Progenitor cell of endocrine pancreas (in vitro differentiated cells): ENCODE measurements around the gene HRH1. TPM values are rescaled to one million over a fixed set of nuclear protein-coding genes. Genes with fewer than 3 reads are reported as not detected.

Source experiments
- DNase-seq: peaks from one replicate; pipeline ENCODE4 v3.0.0; 2021; ENCODE audit warnings: low spot score; ENCODE audit not compliant: unreplicated experiment
- H3K27ac Mint-ChIP-seq: 2 replicates; pipeline ENCODE4 v1.8.0; 2021; ENCODE audit warnings: mild to moderate bottlenecking, moderate library complexity, mixed read lengths
- H3K27me3 Mint-ChIP-seq: 2 replicates; pipeline ENCODE4 v1.8.0; 2021; ENCODE audit warnings: mixed read lengths
- H3K36me3 Mint-ChIP-seq: 2 replicates; pipeline ENCODE4 v1.8.0; 2022; ENCODE audit warnings: mixed read lengths; ENCODE audit not compliant: insufficient read depth
- H3K4me1 Mint-ChIP-seq: 2 replicates; pipeline ENCODE4 v1.8.0; 2021; ENCODE audit warnings: low read depth, mixed read lengths
- H3K4me3 Mint-ChIP-seq: 2 replicates; pipeline ENCODE4 v1.8.0; 2021; ENCODE audit warnings: low read depth, mild to moderate bottlenecking, moderate library complexity, mixed read lengths
- H3K9me3 Mint-ChIP-seq: 2 replicates; pipeline ENCODE4 v1.8.0; 2021; ENCODE audit warnings: low read depth, mixed read lengths
- total RNA-seq: library from RNA; stranded (reverse); gene quantifications from 2 replicates; pipeline ENCODE4 v1.2.1, GENCODE V29; 2021
- TF ChIP-seq, protein P1 (sequence below): fragments of 200-600 bp; sonication (generic); IDR thresholded peaks from one replicate; pipeline ENCODE4 v1.5.0; 2021; ENCODE audit warnings: antibody characterized with exemption, mild to moderate bottlenecking; ENCODE audit not compliant: unreplicated experiment

The HRH1 gene
- total RNA-seq, 1 donor from 2014 or later, result not detected

DNA sequence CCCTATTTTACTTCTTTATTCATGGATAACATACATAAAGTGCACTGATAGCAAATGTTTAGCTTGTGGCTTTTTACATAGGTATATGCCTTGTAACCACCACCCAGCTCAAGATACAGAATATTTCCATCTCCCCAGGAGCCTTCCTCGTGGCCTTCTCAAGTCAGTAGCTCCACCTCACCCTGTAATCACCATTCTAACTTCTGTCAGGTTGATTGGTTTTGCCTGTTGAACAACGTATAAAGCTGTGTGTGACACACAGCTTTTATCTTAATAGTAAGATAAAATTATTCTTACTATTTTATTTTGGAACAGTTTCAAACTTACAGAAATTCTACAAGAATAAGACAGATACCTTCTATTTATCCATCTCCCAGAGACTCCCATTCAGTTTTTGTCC is 131.2 kb downstream of the HRH1 start:
- Mint-ChIP-seq H3K4me1 (no peaks in the 10 kb centered on the region), H3K9me3 (no peaks in the 10 kb centered on the region), H3K36me3 (peaks cover 2% of the 10 kb centered on the region), H3K4me3 (no peak overlapping the region), H3K27ac (no peak overlapping the region), H3K27me3 (no peaks in the 10 kb centered on the region)
- no peak for DNase-seq
- TF ChIP-seq, protein P1, sequence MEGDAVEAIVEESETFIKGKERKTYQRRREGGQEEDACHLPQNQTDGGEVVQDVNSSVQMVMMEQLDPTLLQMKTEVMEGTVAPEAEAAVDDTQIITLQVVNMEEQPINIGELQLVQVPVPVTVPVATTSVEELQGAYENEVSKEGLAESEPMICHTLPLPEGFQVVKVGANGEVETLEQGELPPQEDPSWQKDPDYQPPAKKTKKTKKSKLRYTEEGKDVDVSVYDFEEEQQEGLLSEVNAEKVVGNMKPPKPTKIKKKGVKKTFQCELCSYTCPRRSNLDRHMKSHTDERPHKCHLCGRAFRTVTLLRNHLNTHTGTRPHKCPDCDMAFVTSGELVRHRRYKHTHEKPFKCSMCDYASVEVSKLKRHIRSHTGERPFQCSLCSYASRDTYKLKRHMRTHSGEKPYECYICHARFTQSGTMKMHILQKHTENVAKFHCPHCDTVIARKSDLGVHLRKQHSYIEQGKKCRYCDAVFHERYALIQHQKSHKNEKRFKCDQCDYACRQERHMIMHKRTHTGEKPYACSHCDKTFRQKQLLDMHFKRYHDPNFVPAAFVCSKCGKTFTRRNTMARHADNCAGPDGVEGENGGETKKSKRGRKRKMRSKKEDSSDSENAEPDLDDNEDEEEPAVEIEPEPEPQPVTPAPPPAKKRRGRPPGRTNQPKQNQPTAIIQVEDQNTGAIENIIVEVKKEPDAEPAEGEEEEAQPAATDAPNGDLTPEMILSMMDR, result no peak

DNA sequence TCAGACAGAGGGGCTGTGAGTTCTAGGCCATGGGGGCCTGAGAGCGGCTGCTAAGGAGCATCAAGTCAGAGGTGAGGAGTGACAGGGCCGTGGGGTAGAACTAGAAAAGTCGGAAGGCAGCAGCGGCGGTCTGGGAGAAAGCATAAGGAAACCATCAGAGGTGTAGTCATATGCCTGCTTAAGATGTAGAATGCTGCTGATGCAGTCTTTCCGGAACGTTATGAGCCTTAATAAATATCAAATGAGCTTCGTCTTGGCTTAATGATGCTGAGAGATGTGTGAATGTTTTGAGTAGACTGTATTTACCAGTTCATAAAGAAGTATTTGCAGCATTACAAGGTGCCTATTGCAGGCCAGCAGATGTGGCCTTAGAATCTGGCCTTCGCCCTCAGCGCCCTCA is 133.1 kb downstream of the HRH1 start:
- H3K9me3 Mint-ChIP-seq, result no peaks in the 10 kb centered on the region
- H3K27ac Mint-ChIP-seq, result peak overlapping the region; percentile 8
- TF ChIP-seq, protein P1, result no peak
- no peak overlapping the region for H3K4me3 Mint-ChIP-seq
- no peak for DNase-seq
- no peaks in the 10 kb centered on the region for H3K27me3 Mint-ChIP-seq
- no peaks in the 10 kb centered on the region for H3K36me3 Mint-ChIP-seq
- no peaks in the 10 kb centered on the region for H3K4me1 Mint-ChIP-seq

DNA sequence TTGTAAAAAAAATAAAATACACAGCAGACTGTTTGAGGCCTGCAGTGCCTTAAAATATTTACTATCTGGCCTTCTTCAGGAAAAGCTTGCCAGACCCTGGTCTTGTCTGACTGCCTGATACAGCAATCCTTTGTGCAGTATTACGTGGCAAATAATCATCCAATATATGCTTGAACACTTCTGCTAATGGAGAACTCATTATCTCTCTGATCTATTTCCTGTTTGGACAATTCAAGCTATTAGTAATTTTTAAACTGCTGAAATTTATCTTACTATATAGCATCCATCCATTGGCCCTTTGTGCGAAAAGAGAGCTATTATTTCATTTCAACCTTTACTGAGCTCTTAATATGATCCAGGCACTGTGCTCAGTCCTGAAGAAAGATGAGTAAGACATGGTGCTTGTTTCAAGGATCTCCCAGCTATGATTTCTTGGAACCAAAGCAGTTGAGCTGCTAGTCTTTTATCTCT is 133.8 kb downstream of the HRH1 start:
- Mint-ChIP-seq H3K27me3 (no peaks in the 10 kb centered on the region), H3K4me3 (no peak overlapping the region), H3K9me3 (no peaks in the 10 kb centered on the region), H3K36me3 (no peaks in the 10 kb centered on the region), H3K4me1 (no peaks in the 10 kb centered on the region), H3K27ac (no peak overlapping the region)
- TF ChIP-seq, protein P1, result no peak
- no peak for DNase-seq

DNA sequence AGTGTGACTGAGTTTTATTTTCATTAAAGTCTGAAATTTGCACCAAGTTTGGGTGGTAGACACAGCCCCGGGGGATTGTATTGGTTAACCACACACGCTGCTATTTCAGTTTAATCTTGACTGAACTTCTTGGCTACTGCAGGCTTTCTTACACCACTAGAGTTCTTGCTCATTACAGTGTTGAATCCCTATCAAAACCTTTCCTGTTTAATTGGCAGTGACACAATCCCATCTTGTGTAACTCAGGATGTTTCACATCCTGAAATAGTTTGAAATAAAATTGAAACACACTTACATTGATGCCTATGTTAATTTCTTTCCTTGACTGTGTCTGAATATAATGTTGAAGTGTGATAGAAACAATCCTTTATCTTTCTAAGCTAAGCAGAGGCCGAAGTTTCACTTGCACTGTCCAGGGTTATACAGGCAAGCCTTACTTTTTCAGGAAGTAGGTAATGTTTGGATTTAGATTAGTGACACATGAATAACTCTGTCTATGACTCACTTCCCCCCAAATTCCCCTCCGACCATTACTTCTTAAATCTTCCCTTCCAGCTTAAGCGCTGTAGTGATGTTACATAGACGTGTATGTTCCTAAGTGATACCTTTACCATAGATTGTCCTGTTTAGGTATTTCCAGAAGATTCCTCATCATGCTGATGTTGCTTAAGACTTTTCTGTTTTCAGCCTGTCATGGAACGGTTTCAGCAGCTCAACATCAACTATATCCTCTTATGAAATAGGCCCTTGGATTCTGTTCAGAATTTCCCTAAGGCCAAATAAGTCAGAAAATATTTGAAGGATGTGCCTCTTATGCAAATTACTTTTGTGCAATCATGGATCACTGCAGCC is 134.7 kb downstream of the HRH1 start:
- H3K9me3 Mint-ChIP-seq, result no peaks in the 10 kb centered on the region
- no peaks in the 10 kb centered on the region for H3K4me1 Mint-ChIP-seq
- H3K27me3 Mint-ChIP-seq, result no peaks in the 10 kb centered on the region
- H3K4me3 Mint-ChIP-seq, result no peak overlapping the region
- H3K27ac Mint-ChIP-seq, result peak overlapping the region; percentile 43
- TF ChIP-seq, protein P1, result no peak
- no peak for DNase-seq
- no peaks in the 10 kb centered on the region for H3K36me3 Mint-ChIP-seq

DNA sequence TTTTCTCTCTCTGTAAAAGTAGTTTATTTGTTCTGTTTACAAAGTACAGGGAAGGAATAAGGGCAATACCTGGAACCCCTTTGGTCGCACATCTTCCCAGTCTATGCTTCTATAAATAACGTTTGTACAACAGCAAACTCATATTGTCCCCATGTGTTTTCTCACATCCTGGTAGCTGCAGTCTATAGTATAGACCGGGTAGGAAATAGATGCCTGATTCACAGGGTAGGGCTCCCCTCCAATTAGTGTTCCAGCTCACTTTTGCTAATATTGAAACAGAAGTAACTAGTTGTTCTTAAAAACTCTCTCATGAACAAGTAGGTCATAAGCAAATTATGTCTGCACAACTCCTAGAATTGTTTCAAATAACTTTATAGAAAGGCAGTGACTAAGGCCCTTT is 135.6 kb downstream of the HRH1 start:
- Mint-ChIP-seq H3K9me3 (no peaks in the 10 kb centered on the region), H3K4me1 (no peaks in the 10 kb centered on the region), H3K27me3 (no peaks in the 10 kb centered on the region), H3K36me3 (no peaks in the 10 kb centered on the region), H3K27ac (no peak overlapping the region), H3K4me3 (no peak overlapping the region)
- no peak for DNase-seq
- TF ChIP-seq, protein P1, result no peak
